Endothelial cell (in vitro differentiated cells): ENCODE measurements around the gene FBXL13. TPM values are rescaled to one million over a fixed set of nuclear protein-coding genes. Genes with fewer than 3 reads are reported as not detected.
"Not testable (repeated sequence)": the region's sequence is repeated elsewhere in the genome, so short reads cannot be mapped to it uniquely, and the experiment has no call there.

Experiments
- DNase-seq: peaks from one replicate; pipeline ENCODE4 v3.0.0; 2021; ENCODE audit warnings: low spot score
- H3K27ac Mint-ChIP-seq: one replicate; pipeline ENCODE4 v1.8.0; 2021; ENCODE audit warnings: mixed read lengths, inconsistent platforms; ENCODE audit not compliant: unreplicated experiment
- H3K27me3 Mint-ChIP-seq: one replicate; pipeline ENCODE4 v1.8.0; 2021; ENCODE audit warnings: mild to moderate bottlenecking, moderate library complexity, mixed read lengths, inconsistent platforms; ENCODE audit not compliant: unreplicated experiment
- H3K36me3 Mint-ChIP-seq: one replicate; pipeline ENCODE4 v1.8.0; 2021; ENCODE audit warnings: mild to moderate bottlenecking, low read depth, mixed read lengths, inconsistent platforms; ENCODE audit not compliant: unreplicated experiment
- H3K4me1 Mint-ChIP-seq: one replicate; pipeline ENCODE4 v1.8.0; 2021; ENCODE audit warnings: mild to moderate bottlenecking, mixed read lengths, inconsistent platforms; ENCODE audit not compliant: unreplicated experiment
- H3K4me3 Mint-ChIP-seq: one replicate; pipeline ENCODE4 v1.8.0; 2021; ENCODE audit warnings: mild to moderate bottlenecking, mixed read lengths, inconsistent platforms; ENCODE audit not compliant: unreplicated experiment
- H3K9me3 Mint-ChIP-seq: one replicate; pipeline ENCODE4 v1.8.0; 2021; ENCODE audit warnings: mixed read lengths, inconsistent platforms; ENCODE audit not compliant: unreplicated experiment
- total RNA-seq: library from RNA; stranded (reverse); fragmentation: NEBNext Ultra II Directional; extraction: Animal tissue kit (Norgen Biotek cat#: 25700); gene quantifications from one replicate; pipeline ENCODE4 v1.2.1, GENCODE V29; 2021; ENCODE audit not compliant: unreplicated experiment

Gene FBXL13
- total RNA-seq, 1 donor from 2014 or later = 3.4 TPM

DNA sequence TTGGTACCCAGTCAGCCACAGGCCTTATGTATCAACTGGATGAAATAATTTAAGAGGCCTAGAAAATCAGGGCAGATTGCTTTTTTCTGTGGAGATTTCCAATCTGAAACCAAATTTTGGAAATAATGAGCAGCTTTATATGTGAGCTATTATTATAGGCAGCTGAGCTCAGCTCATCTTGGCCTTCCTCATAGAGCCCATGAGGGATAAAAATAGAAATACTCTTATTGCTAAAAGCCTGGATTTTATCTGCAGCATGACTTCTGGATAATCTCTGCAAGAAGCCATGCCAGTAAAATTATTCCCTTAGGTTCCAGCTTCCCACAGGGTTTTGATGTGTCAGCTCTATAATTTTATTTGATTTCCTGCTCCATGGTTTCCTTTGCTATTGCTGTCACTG, 282.8 kb downstream of the FBXL13 start:
- H3K4me1 Mint-ChIP-seq, H3K9me3 Mint-ChIP-seq, H3K27me3 Mint-ChIP-seq, H3K4me3 Mint-ChIP-seq, H3K27ac Mint-ChIP-seq, DNase-seq, H3K36me3 Mint-ChIP-seq: not testable (repeated sequence)

GRCh38 chr7:102791367-102791766, 283.2 kb downstream of the FBXL13 start:
- not testable (repeated sequence) for H3K9me3 Mint-ChIP-seq, H3K36me3 Mint-ChIP-seq, DNase-seq, H3K27me3 Mint-ChIP-seq, H3K4me3 Mint-ChIP-seq, H3K4me1 Mint-ChIP-seq, H3K27ac Mint-ChIP-seq

DNA sequence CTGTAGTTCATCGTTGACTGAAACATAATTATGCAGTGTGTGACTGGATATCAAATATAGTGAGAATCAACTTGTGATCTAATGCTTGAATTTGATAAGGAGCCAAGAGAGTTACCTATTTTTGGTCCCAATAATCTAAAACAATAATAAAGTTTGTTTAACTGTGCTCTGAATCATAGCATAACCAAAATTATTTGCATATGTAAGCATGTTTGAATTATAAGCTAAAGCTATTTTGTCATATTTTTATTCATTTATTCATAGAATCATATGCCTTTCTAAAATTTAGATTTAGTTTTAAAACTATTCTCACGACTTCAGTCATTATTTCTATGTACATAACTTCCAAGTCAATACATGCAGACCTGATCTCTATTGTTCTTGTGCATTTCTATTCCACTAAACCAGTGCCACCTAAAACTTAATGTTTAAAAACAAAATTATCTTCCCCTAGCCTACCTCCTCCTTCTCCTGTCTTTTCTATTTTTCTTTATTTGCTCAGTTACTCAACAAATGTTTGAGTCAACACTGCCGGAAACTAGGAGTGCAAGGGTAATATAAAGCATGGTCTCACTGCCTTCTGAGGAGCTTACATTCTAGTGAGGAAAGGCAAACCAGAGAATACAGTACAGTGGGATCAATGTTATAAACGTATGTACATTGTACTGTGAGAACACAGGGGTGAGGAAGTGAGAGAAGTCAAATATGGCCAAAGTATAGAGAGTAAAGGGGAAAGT, 284.1 kb downstream of the FBXL13 start:
- H3K27ac Mint-ChIP-seq = not testable (repeated sequence)

DNA sequence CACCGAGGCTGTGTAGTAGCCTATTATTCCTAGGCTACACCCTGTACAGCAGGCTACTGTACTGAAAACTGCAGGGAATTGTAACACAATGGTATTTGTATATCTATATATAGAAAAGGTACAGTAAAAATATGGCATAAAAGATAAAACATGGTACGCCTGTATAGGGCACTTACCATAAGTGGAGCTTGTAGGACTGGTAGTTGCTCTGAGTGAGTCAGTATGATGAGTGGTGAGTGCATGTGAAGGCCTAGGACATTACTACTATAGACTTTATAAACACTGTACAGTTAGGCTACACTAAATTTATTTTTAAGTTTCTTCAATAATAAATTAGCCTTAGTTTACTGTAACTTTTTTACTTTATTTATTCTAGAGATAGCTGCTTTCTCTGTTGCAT, 285.8 kb downstream of the FBXL13 start:
- H3K4me1 Mint-ChIP-seq, H3K27ac Mint-ChIP-seq, H3K27me3 Mint-ChIP-seq, DNase-seq, H3K9me3 Mint-ChIP-seq, H3K4me3 Mint-ChIP-seq, H3K36me3 Mint-ChIP-seq: not testable (repeated sequence)

More for the DNA sequence above, 284.1 kb downstream of the FBXL13 start:
- H3K9me3 Mint-ChIP-seq, DNase-seq, H3K4me1 Mint-ChIP-seq, H3K4me3 Mint-ChIP-seq, H3K36me3 Mint-ChIP-seq, H3K27me3 Mint-ChIP-seq: not testable (repeated sequence)

GRCh38 chr7:102780926-102781325, 293.7 kb downstream of the FBXL13 start:
- H3K4me3 Mint-ChIP-seq, H3K27me3 Mint-ChIP-seq, H3K4me1 Mint-ChIP-seq, DNase-seq, H3K9me3 Mint-ChIP-seq, H3K27ac Mint-ChIP-seq: not testable (repeated sequence)
- peaks cover 25% of the 10 kb centered on the region for H3K36me3 Mint-ChIP-seq

DNA sequence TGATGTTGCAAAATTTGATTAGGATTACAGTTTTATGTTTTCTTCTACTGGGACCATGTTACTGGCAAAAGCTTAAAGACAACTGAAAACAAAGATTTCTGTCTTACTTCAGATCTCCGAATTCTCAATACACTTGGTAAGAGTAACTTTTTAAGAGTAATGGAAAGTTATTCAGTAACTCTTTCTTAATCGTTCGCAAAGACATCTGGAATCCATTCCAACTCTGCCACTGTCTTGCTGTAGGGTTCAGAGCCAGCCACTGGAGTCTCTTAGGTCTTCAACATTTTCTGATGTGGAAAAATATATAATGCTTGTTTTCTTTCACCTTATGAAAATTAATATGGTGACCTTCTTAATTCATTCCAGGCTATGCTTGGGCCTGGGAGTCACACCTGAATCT, 295.9 kb downstream of the FBXL13 start:
- H3K27me3 Mint-ChIP-seq, H3K4me1 Mint-ChIP-seq, H3K4me3 Mint-ChIP-seq, H3K9me3 Mint-ChIP-seq, H3K27ac Mint-ChIP-seq, DNase-seq: not testable (repeated sequence)
- H3K36me3 Mint-ChIP-seq = peaks cover 25% of the 10 kb centered on the region

- H3K27me3 Mint-ChIP-seq, H3K9me3 Mint-ChIP-seq, DNase-seq, H3K4me3 Mint-ChIP-seq, H3K4me1 Mint-ChIP-seq, H3K27ac Mint-ChIP-seq: not testable (repeated sequence)
- peaks cover 24% of the 10 kb centered on the region for H3K36me3 Mint-ChIP-seq
These were observed 298.4 kb downstream of the FBXL13 start for GRCh38 chr7:102776217-102776616.

- not testable (repeated sequence) for DNase-seq, H3K9me3 Mint-ChIP-seq, H3K4me3 Mint-ChIP-seq, H3K36me3 Mint-ChIP-seq, H3K27me3 Mint-ChIP-seq, H3K4me1 Mint-ChIP-seq, H3K27ac Mint-ChIP-seq
These were observed 304.1 kb downstream of the FBXL13 start for GRCh38 chr7:102770467-102770866.

DNA sequence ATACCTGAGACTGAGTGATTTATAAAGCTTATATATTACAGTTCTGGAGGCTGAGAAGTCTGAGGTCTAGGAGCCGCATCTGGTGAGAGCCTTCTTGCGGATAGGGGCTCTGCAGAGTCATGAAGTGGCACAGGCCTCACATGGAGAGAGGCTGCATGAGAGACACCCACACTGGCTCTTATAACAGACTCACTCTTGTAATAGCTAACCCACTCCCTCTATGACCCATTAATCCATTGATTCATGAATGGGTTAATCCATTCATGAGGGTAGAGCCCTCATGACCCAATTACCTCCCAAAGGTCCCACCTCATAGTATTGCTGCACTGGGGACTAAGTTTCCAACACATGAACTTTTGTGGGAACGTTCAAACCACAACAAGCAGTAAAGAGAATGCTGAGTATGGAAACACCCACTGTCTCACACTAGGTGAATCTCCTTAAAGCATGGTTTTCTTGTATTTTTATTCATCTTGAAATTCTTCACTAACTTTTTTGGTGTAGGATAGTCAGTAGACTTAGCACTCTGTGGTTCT, 304.9 kb downstream of the FBXL13 start:
- H3K4me1 Mint-ChIP-seq, H3K9me3 Mint-ChIP-seq, H3K27ac Mint-ChIP-seq, H3K27me3 Mint-ChIP-seq, H3K36me3 Mint-ChIP-seq, H3K4me3 Mint-ChIP-seq, DNase-seq: not testable (repeated sequence)

DNA sequence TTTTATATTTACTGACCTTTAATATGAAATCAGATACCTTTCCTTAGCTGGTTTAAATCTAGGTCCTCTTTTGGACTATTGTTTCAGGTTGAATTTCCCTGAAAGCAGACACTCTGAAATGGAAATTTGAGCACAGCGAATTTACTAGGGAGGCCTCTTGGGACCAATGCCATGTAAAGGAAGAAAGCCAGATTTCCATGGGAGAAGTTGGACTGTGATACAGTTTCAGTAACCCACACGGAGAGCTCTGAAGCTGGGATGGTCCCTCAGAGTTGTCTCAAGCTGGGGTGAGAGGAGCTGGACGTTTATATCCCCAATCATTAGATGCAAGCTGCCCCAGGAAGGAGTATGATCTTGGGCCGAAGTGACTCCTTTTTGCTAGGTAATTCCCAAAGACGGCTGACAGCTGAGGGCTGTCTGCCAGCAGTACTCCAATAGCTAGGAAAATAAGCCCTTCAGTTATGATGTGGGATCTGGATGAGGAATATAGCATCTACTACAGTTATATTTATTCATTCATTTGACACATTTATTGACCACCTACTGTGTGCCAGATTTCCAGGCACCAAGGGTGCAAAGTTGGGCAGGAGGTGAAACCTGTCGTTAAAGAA, 311.2 kb downstream of the FBXL13 start:
- not testable (repeated sequence) for H3K4me1 Mint-ChIP-seq, H3K36me3 Mint-ChIP-seq, H3K4me3 Mint-ChIP-seq, H3K9me3 Mint-ChIP-seq, H3K27ac Mint-ChIP-seq, DNase-seq, H3K27me3 Mint-ChIP-seq
